CD4-positive, alpha-beta T cell treated with Interleukin-6 at 100 ng/mL for 8 hours (primary cell): ENCODE results near the gene BRSK2.

Source experiments
- DNase-seq: peaks from one replicate; pipeline ENCODE4 v3.0.0-alpha.2; 2020; ENCODE audit warnings: mixed read lengths, low spot score

Gene BRSK2

DNA sequence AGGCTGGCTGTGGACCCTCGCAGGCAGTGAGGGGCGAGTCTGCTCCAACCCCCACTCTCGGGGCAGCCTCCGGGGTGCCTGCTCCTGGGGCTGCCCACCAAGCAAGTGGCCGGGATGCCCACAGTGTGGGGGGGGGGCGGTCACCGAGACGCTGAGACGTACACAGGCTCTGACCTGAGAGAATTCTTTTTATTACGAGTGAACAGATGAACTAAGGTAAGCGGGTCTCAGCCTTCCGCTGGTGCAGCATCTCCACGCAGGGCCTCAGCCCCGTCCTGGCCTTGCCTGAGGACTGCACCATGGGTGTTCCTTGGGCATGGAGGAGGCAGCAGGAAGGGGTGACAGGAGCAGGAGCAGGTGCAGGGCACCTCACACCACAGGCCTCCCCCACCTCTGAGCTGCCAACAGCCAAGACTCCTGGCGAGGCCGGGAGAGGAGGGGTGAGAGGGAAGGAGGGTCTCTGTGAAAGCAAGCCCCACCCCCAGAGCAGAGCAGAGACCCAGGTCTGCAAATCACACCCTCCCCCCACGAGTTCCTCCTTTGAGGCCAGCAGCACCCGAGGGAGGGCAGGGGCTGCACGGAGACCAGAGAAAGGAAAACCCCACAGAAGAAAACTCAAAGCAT lies 79.7 kb downstream of the BRSK2 start:
- no peak for DNase-seq

DNA sequence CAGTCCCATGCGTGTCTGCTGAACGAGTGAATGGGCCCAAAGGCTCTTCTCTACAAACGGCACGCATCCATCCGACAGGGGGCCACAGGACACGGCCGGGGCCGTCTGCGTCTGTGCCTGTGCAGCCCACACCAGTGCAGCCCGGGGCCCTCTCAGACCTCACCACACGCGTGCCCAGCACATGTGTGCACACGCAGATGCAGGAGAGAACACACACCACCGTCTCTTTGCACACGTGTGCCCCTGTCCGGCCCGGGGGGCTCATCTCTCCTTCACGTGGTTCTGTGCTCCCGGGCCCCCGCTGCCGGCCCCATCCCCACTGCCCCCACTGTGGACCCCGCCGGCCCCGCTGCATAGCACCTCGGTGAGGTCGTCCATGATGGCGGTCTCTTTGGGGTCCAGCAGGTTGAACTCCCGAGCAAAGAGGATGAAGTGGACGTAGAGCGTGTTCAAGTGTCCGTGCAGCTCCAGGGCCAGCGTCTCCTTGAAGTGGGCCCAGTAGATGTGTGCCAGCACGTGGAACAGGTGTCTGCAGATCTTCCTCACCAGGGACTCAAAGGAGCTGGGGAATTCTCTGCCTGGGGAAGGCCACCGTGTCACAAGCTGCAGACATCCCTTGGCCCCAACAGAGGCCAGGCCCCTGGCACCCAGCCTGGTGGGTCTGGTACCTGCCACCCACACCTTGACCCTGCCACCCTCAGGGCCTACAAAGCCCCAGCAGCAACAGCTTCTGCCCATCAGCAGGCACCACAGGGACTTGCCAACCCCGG lies 80.4 kb downstream of the BRSK2 start:
- no peak for DNase-seq

DNA sequence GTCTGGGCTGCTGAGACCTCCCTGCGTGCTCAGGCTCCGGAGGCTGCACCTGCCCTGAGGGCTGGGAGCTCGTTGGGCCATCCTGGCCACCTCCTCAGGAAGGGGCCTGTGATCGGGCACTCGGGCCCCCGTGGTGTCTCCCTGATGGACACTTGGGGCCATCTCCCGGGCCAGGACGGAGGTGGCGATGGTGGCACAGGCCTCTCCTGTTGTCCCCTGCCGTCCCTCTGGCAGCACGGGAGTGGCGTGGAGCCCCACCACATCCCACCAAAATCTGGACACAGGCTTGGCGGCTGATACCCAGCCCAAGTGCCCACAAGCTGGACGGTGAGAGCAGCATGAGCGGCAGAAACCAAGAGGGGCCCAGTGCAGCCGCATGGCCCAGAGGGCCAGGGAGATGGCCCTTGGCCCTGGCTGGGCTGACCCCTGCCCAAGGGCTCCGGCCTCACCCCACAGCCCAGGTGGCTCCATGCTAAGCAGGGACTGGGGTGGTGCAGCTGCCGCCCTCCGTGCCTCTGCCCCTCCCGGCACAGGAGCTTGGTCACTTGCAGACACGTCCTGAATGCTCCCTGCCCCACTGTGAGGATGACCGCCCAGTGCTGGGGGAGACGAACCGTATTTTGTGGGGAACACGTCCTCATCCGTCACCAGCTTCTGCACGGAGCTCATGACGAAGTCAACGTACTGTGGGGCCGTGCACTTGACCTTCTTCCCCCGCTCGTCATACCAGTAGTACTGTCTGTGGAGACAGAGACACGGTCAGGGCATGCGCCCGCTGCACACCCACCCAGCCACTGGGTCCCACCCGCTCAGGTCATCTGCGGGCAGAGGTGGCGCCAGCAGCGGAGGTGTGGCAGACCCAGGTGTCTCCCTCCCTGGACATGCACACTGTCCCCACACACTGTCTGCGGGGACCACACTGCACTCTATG lies 81.2 kb downstream of the BRSK2 start:
- DNase-seq, result no peak

DNA sequence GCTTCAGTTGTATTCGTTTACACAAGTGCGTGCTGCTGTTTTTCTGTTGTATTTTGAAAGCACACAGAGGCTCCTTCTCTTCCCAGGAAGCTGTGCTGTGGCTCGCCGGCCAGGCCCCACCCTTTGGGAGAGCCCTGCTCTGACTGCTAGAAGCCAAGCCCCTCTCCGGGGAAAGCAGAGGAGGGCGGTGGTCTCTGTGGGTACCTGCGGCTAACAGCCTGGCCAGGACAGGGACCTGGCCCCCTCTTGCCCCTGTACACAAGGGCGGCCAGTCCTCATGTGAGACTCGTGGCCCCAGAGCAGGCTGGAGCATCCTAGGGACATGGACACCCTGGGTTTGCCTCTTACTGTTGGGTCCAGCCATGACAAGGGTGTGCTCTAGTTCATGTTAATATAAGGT lies 82.0 kb downstream of the BRSK2 start:
- no peak for DNase-seq

DNA sequence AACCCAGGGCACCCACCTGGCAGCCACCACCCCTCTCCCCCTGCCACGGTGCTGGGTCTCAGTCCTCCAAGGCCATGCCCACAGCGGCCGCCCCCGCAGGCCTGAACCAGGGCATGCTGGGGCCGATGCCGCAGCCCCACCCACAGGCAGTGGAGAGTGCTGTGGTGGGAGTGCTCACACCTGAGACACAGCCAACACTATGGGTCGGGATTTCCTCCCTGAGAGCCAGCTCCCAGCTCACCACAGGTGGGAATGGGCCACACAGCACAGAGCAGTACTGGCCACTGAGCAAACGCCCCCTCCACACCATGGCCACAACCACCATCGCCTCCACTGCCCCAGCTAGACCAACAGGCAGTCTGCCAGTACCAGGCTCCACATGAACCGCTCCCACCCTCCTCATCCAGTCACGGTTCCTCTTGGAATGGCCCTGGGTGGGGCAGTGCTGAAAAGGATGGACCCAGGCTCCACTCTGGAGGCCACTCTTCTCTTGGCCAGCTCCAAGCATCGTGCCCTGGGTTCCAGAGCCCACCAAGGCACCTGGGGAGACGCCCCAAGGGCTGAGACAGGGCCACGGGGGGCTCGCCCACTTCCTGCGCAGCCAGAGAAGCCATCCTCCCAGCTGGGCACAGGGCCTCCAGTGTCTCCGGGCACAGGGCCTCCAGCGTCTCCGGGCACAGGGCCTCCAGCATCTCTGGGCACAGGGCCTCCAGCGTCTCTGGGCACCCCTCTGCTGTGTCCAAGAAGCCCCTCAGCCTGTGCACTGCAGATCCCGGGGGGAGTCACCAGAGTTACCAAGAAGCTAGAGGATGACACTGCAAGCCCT lies 82.7 kb downstream of the BRSK2 start:
- no peak for DNase-seq

DNA sequence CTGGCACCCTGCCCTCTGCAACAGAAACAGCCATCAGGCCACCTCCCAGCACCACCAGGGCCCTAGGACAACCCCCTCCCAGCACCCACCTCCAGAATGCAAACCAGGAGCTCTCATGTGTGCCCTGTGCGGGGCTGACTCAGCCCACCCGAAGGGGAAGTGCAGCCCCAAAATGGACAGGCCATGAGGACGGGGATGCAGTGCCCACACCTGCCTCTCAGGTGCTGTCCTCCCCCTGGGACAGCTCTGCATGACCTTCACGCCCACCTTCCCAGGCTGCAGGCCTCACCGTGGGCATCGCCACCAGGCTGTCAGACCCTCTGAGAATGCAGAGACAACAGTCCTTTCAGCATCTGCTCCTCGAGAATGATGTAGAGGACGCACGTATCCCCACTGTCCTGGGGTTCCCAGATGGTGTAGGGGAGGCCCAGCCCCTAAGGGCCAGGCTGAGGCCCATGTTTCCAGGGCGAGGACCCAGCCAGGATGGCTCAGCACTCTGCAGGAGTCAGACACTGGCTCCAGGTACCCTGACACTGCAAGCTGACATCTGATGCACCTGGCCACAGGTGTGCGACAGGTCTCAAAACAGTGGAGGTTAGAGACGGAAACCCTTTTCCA lies 83.4 kb downstream of the BRSK2 start:
- DNase-seq, result no peak

DNA sequence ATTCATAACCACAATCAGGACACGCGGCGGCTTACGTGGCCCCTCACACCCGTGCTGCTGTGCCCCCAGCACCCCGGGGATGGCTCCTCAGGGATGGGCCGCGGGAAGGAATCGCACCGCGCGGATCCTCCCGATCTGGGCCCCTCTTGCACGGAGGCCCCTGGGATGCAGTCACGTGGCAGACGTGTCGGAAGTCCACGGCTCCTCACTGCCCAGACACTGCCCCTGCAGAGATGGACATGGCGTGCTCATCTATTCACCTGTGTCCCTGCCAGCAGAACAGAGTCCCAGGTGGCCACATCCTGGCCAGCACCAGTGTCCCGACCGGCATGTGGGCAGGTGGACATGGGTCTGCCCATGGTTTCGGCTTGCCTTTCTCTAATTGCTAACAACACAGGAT lies 84.1 kb downstream of the BRSK2 start:
- DNase-seq, result no peak

DNA sequence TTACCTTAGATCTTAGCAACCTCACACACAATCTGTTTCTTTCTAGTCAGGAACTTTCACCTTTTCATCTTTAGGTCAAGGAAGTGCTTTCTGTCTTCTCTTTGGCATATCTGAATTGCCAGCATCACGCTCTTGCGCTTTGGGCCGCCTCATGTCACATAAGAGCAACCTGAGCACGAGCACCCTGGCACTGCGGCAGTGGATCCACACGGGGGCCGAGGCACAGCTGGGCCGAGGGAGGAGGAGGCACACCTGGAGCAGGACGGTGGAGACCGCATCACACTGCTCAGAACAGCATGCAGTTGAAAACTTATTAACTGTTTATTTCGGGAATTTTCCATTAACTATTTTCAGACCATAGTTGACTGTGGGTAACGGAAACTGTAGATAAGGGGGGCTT lies 86.1 kb downstream of the BRSK2 start:
- no peak for DNase-seq

DNA sequence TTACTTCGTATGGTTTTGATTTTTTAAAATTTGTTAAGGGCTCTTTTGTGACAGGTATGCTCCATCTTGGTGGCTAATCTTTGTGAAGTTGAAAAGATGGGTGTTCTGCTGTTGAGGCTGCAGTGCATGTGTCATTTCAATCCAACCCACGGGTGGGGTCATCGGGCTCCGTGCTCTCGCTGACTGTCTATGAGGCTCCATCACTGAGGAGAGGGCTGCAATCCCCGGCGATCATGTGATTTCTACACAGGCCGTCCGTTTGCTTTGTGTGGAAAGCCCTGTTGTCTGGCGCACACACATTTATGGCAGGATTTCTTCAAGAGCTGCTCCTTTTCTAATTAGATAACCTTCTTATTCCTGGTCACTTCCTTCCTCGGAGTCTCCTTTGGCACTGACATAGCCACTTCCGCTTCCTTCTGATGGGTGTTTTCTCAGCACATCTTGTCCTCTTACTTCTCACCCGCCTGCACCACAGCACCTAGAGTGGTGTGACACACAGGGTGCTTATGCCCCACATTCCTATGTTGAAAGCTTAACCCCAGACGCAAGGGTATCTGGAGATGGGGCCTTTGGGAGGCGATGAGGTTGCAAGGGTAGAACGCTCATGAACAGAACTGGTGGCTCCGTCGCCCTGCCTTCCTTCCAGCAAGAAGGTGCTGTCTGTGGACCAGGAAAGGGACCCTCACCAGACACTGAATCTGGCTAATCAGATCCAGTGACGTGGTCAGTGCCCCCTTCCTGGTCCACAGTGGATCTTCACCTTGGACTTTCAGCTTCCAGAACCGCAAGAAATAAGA lies 87.4 kb downstream of the BRSK2 start:
- no peak for DNase-seq

DNA sequence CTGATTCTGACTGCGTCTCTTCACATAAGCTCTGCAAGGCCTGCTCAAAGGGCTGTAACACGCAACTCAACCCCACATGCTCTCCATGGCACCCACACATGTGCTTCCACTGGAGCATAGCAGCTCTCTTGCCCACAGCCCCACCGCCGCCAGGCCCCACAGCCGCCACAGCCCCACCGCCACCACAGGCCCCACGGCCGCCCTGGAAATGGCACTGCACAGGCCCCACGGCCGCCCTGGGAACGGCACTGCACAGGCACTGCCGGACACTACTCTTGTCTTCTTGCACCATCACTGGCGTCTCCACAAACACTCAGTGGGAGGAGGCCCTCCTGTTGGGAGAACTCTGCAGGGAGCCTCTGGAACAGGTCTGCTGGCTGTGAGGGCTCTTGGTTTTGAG lies 88.3 kb downstream of the BRSK2 start:
- DNase-seq, result no peak

DNA sequence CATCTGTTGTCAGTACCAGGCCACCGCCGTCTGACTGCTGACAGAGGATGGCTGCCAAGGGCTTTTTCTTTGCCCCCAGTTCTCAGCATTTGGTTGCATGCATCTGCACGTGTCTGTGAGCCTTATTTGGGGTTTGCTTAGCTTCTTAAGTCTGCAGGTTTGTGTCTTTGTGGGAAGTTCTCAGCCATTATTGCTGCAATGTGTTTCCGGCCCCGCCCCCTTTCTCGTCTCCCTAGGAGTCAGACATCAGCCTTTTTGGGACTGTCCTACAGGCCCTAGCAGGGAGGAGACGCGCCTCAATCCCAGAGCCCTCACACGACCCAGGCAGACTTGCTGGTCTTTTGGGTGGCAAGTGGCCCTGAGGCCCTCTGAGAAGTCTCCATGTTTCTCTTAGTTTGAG lies 88.8 kb downstream of the BRSK2 start:
- DNase-seq, result no peak

DNA sequence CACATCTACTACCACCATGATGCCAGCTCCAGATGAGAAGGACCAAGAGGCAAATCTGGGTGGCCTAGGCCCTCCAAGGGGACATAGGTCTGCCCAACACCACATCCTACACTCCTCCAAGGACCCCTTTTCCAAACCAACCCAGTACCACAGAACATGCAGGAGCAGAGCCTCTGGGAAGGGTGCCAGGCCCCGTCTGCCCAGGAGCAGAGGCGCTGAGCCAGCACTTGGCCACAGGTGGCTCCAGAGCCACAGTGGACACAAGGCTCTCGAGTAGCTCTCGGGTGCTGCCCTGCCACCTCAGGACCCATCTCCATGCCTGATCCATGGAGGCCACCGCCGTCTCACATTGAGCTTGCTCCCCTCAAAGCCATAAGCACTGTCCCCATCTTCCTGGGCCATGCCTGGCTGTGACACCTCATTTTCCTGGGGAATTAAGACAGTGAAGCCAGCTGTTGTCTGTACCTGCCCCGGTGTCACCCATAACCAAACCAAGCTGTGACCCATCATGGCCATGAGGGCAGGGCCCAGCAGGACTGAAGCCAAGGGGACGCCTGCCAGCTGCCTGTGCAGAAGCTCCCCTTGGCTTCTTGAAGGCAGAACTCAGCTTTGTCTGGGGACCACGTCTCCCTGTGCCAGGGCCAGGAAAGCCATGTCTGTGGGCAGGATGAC lies 89.4 kb downstream of the BRSK2 start:
- no peak for DNase-seq

DNA sequence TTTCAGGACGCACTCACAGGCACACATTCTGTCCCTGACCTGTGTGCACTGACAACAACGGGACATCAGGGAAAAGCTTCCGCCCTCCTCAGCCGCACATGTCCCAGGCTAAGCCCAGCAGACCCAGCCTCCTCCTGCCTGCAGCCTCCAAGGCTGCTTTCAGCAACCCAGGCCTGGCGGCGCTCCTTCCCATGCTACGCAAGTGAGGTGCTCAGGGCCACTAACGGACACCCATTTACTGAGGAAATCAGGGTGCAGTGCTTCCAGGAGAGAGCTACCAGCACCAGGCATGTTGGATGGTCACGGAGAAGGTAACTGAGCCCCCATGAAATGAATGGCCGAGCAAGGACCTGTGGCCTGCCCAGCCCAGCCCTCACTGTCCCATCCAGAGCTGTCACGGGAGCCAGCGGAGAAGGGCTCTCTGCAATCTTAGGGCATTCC lies 90.0 kb downstream of the BRSK2 start:
- no peak for DNase-seq

DNA sequence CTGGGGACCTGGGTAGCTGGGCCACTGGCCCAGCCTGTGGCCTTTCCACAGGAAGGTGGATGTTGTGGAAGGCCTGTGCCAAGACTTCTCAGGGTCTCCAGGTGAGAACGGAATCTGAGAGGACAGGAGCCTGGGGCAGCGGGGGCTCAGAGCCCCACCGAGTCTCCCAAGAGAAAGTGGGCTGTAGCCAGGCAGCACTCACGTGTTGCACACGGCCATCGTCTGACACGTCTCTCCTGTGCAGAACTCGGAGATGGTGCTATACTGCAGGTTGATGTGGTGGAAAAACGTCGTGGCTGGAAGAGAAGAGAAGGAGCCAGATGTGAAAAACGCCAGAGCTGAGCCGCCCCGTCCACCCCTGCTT lies 90.4 kb downstream of the BRSK2 start:
- no peak for DNase-seq

DNA sequence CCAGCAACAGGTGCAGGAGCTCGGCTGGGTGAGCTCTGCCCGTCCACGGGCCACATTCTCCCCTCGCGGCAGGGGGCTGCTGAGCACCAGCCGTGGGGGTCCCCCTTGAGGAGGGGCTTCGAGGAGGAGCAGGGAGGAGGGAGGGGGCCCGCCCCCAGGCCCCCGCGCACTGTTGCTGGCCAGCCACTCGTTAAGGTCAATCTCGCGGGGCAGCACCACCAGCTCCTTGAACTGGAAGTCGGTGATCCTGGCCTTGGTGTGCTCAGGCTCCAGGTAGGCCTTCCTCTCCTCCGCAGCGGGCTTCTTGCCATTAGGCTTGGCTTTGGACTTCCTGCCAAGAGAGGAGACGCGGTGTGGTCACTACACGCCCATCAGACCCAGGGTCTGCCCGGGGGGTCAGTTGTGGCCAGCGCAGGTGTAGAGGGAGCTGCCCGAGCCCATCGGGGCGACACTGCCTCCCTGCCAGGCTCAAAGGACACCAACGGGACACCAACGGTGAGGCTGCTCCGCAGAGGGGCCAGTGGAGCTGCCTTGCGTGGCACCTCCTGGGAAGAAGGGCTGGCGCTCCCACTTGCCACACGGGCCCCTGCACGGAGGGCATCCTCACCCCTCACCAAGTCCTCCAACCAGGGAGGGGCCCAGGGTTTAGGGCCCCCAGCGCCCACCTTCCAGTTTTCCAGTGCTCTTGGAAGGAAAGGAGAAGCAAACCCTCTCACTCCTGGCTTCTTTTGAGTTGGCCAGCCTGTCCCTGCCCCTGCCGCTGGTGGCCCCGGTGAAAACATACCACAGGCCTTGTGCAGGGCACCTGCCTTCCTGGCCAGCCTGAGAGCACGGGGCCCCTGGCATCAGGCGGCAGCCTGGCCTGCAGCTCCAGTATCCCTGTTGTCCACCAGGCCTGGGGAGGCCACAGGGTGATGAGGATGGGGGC lies 91.1 kb downstream of the BRSK2 start:
- no peak for DNase-seq

DNA sequence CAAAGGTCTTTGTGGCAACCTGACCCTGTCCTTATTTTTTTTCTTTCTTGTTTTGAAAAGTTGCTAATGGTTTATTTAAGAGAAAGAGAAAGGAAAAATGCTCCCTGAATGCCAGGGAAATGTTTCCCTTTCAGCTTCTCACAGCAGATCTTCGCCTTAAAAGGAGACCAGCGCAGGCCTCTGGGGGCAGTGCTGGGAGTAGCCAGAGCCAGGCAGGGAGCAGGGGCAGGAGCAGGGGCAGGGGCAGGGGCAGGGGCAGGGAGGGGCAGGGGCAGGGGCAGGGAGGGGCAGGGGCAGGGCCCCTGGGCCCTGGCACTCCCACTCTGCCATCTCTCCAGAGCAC lies 91.7 kb downstream of the BRSK2 start:
- no peak for DNase-seq

DNA sequence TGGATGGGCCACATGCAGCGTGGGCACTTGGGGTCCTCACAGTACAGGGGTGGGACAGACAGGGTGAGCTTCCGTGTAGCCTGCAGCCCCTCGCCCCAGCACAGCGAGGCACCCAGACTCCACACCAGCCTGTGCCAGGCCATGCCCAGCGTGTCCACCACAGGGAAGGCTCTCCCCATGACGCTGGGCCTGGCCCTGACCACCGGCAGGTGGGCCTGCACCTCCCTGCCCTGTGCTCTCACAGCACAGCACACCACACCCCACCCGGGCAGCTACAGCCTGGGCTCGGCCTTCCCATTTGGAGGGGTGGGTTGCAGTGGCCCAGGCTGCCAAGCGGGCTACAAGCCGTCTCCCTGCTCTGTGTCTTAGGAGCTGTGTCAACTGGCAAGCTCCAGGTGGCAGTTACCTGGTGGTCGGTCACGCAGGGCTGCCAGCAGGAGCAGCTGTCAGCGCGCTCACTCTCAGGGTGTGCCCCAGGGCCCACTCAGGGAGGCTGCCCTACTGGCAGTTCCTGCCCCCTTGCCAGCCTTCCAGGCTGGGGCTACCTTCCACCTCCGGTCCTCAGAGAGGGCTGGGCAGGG lies 92.2 kb downstream of the BRSK2 start:
- DNase-seq, result no peak

DNA sequence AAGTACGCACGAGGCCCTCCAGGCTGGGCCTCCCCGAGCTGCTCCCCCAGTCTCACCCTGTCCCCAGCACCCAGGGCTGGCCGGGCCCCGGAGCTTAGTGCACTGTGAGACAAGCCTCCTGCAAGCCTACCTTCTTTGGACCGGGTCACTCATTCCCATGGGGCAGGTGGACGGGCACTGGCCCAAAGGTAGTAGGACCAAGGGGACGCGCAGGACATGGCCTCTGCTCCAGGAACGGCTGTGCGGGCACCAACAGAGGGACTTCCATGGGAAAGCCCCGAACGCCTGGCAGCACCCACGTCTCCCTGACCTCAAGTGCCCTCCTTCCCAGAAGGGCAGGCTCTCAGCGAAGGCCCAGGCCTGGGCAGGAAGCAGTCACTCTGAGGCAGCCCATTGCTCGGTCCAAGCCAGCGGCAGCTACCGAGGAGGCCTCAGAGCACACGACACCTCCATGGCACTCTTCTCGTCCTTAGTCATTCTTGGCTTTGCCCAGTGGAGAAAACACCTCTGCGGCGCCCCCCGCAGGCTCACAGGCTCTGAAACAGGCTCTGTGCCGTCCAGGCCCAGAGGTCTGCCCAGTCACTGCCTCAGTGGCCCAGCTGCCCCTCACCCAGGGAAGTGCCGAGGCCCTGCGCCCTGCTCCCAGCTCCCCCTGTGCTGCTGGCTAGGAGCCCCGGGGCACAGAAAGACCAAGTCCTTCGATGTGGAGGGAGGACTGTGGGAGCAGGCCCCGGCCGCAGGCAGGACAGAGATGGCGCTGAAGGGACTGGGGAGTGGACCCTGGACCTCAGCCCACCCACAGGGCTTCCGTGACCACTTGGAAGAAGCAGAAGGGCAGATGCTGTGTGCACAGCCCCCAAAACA lies 93.1 kb downstream of the BRSK2 start:
- no peak for DNase-seq
